HCT116 (cell line): ENCODE results near the gene WFDC6. TPM values are rescaled to one million over a fixed set of nuclear protein-coding genes. Genes with fewer than 3 reads are reported as not detected.

Source experiments
- ATAC-seq: fragments of 200-7000 bp; cut with Tn5 transposase; 2 replicates; pipeline ENCODE4 v1.9.1; 2020; ENCODE audit warnings: mild to moderate bottlenecking, moderate library complexity
- BruUV-seq: library from RNA; stranded (reverse); fragments of 400-500 nt; replicated peaks from 2 replicates; lab custom pipeline; 2021; lab: Mats Ljungman, UMichigan
- CTCF ChIA-PET: fragments of 300-600 bp; sonication (Branson Sonifier 250); formaldehyde crosslinking; loops from one replicate; lab custom pipeline; 2021; ENCODE audit warnings: antibody characterized with exemption; lab: Charles Lee
- POLR2A ChIA-PET: fragments of 300-600, 350-600 bp; sonication (Branson Sonifier 250); formaldehyde crosslinking; loops from one replicate; lab custom pipeline; 2021; ENCODE audit warnings: antibody characterized with exemption; lab: Charles Lee
- RAD21 ChIA-PET, 2 experiments: fragments of 300-600 bp; sonication (Branson Sonifier 250); formaldehyde crosslinking; loops; one replicate each; lab custom pipeline; 2023; ENCODE audit warnings: low total read pairs in 2 of 2; ENCODE audit not compliant: uncharacterized antibody in 2 of 2, unreplicated experiment in 2 of 2, low non-redundant PET in 1 of 2; lab: Charles Lee
- DNase-seq: peaks from one replicate; pipeline ENCODE4 v3.0.0-alpha.2; 2010; ENCODE audit warnings: low read depth, low spot score
- H2AFZ ChIP-seq: fragments of 200-600 bp; shearing (Covaris generic), sonication (generic); 2 replicates; pipeline ENCODE4 v1.6.1; 2017; ENCODE audit warnings: low read depth, mixed run types, mixed read lengths, antibody characterized with exemption, low read length; ENCODE audit not compliant: poor library complexity, severe bottlenecking
- H3K27ac ChIP-seq: 2 replicates; pipeline ENCODE4 v1.5.1; 2012; ENCODE audit warnings: low read depth, low read length
- H3K27me3 ChIP-seq: fragments of 200-600 bp; sonication (generic); 2 replicates; pipeline ENCODE4 v1.6.1; 2016; ENCODE audit warnings: mixed run types, low read length, mixed read lengths; ENCODE audit not compliant: insufficient read depth
- H3K36me3 ChIP-seq, 2 experiments: fragments of 200-500 bp in 1 of 2; fragments of 200-600 bp in 1 of 2; sonication (Bioruptor generic) in 1 of 2; sonication (generic) in 1 of 2; 2 replicates each; pipeline versions ENCODE4 v1.5.1 to v1.6.1; 2014 to 2016; ENCODE audit warnings: low read length in 2 of 2, inconsistent platforms in 1 of 2, mixed read lengths in 1 of 2, mixed run types in 1 of 2; ENCODE audit not compliant: insufficient read depth in 2 of 2, control insufficient read depth in 1 of 2
- H3K4me1 ChIP-seq, 2 experiments: fragments of 200-600 bp in 1 of 2; sonication (generic) in 1 of 2; 2 replicates each; pipeline versions ENCODE4 v1.5.1 to v1.6.1; 2012 to 2017; ENCODE audit warnings: low read length in 2 of 2, inconsistent platforms in 1 of 2, mild to moderate bottlenecking in 1 of 2, mixed read lengths in 1 of 2, mixed run types in 1 of 2, moderate library complexity in 1 of 2; ENCODE audit not compliant: insufficient read depth in 2 of 2, control insufficient read depth in 1 of 2
- H3K4me2 ChIP-seq: fragments of 200-600 bp; sonication (generic); 2 replicates; pipeline ENCODE4 v1.6.1; 2017; ENCODE audit warnings: mixed run types, low read length, mixed read lengths
- H3K4me3 ChIP-seq, 2 experiments: fragments of 200-600 bp in 1 of 2; sonication (generic) in 1 of 2; replicated peaks in 1 of 2; 2 replicates each; pipeline ENCODE4 v1.5.1; 2011 to 2016; ENCODE audit warnings: low read length in 2 of 2, control low read depth in 1 of 2, low read depth in 1 of 2, mild to moderate bottlenecking in 1 of 2, mixed read lengths in 1 of 2, mixed run types in 1 of 2
- H3K79me2 ChIP-seq: fragments of 200-600 bp; sonication (generic); 2 replicates; pipeline ENCODE4 v1.6.1; 2017; ENCODE audit warnings: mild to moderate bottlenecking, mixed run types, low read length, moderate library complexity, mixed read lengths; ENCODE audit not compliant: insufficient read depth
- H3K9ac ChIP-seq: fragments of 200-600 bp; sonication (generic); 2 replicates; pipeline ENCODE4 v1.6.1; 2016; ENCODE audit warnings: low read length, mixed read lengths
- H3K9me2 ChIP-seq: fragments of 200-600 bp; sonication (generic), shearing (Covaris generic); 2 replicates; pipeline ENCODE4 v1.6.1; 2017; ENCODE audit warnings: mixed run types, mild to moderate bottlenecking, moderate library complexity; ENCODE audit not compliant: insufficient read depth
- H3K9me3 ChIP-seq, 2 experiments: fragments of 200-500 bp in 1 of 2; fragments of 200-600 bp in 1 of 2; sonication (Bioruptor generic) in 1 of 2; sonication (generic) in 1 of 2; 2 replicates each; pipeline ENCODE4 v1.6.1; 2014 to 2017; ENCODE audit warnings: low read length in 2 of 2, mixed read lengths in 2 of 2, inconsistent platforms in 1 of 2, low read depth in 1 of 2, mild to moderate bottlenecking in 1 of 2, mixed run types in 1 of 2, moderate library complexity in 1 of 2; ENCODE audit not compliant: control insufficient read depth in 1 of 2, insufficient read depth in 1 of 2
- H4K20me1 ChIP-seq: fragments of 200-600 bp; sonication (generic), shearing (Covaris generic); 2 replicates; pipeline ENCODE4 v1.6.1; 2017; ENCODE audit warnings: mixed run types, mild to moderate bottlenecking, moderate library complexity; ENCODE audit not compliant: insufficient read depth
- CBX3 ChIP-seq: IDR thresholded peaks from 2 replicates; pipeline ENCODE4 v1.6.1; 2012; ENCODE audit warnings: low read depth
- CEBPB ChIP-seq: IDR thresholded peaks from 2 replicates; pipeline ENCODE4 v1.6.1; 2012; ENCODE audit warnings: low read depth
- EGR1 ChIP-seq: IDR thresholded peaks from 2 replicates; pipeline ENCODE4 v1.6.1; 2012; ENCODE audit warnings: low read depth
- EZH2 ChIP-seq: fragments of 200-600 bp; sonication (generic); IDR thresholded peaks from 2 replicates; pipeline ENCODE4 v1.6.1; 2017; ENCODE audit warnings: antibody characterized with exemption, mixed run types
- EZH2phosphoT487 ChIP-seq: fragments of 200-600 bp; IDR thresholded peaks from 2 replicates; pipeline ENCODE4 v1.6.1; 2018; ENCODE audit warnings: antibody characterized with exemption, borderline replicate concordance
- JUND ChIP-seq: IDR thresholded peaks from 2 replicates; pipeline ENCODE4 v1.6.1; 2012
- POLR2AphosphoS5 ChIP-seq: IDR thresholded peaks from 2 replicates; pipeline ENCODE4 v1.6.1; 2011; ENCODE audit warnings: mild to moderate bottlenecking, low read depth, low read length, moderate library complexity
- RAD21 ChIP-seq: IDR thresholded peaks from 2 replicates; pipeline ENCODE4 v1.6.1; 2012; ENCODE audit warnings: low read depth, mild to moderate bottlenecking
- SRF ChIP-seq: IDR thresholded peaks from 2 replicates; pipeline ENCODE4 v1.6.1; 2012; ENCODE audit warnings: low read depth
- intact Hi-C: fragments of 100-400 bp; cut with micrococcal nuclease; formaldehyde crosslinking; loops from 2 replicates; pipeline ENCODE4 v1.10.0; 2022
- total RNA-seq: library from RNA; stranded (reverse); gene quantifications from one replicate; pipeline ENCODE4 v1.2.1, GENCODE V29; 2021; ENCODE audit not compliant: unreplicated experiment
- TF ChIP-seq, protein P1 (sequence below): IDR thresholded peaks from 2 replicates; pipeline ENCODE4 v1.6.1; 2012
- TF ChIP-seq, protein P2 (sequence below), 3 experiments: fragments of 200-600 bp in 1 of 3; sonication (generic) in 1 of 3; IDR thresholded peaks in 2 of 3; conservative IDR thresholded peaks in 1 of 3; 2 replicates each; pipeline ENCODE4 v1.5.1; 2012 to 2017; ENCODE audit warnings: low read depth in 2 of 3, low read length in 2 of 3, antibody characterized with exemption in 1 of 3, borderline replicate concordance in 1 of 3, control low read depth in 1 of 3, mild to moderate bottlenecking in 1 of 3, mixed read lengths in 1 of 3, mixed run types in 1 of 3, moderate library complexity in 1 of 3; ENCODE audit not compliant: insufficient read depth in 1 of 3
- TF ChIP-seq, protein P3 (sequence below): IDR thresholded peaks from 2 replicates; pipeline ENCODE4 v1.6.1; 2011; ENCODE audit warnings: mild to moderate bottlenecking, low read length, moderate library complexity; ENCODE audit not compliant: insufficient replicate concordance; ENCODE audit errors: extremely low read depth
- TF ChIP-seq, protein P4 (sequence below): IDR thresholded peaks from 2 replicates; pipeline ENCODE4 v1.6.1; 2012; ENCODE audit warnings: low read depth

Gene WFDC6
- total RNA-seq, 1 experiment from 2014 or later, result not detected

DNA sequence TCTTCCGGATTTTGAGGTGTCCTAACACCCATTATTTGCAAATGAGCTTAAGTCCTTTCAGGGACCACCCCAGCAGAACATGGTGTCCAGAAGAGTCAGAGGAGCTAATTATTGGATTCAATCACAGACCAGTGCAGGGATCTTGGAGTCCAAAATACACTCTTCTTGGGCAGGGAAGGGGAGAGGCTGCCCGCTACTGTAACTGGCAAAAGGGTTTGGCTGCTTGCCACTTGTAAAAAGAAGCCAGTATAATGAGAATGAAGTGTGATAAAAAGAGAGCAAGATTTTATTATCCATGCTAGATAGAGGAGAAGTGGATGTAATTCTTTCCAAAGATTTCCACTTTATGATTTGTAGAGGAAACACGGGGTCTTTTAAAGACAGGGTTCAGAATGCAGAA lies 43.1 kb downstream of the WFDC6 start:
- intact Hi-C loops, result no loop called here
- no peaks in the 10 kb centered on the region for H3K9me2 ChIP-seq
- no peaks in the 10 kb centered on the region for H3K9me3 ChIP-seq
- RAD21 ChIA-PET, result no interaction called here
- H3K36me3 ChIP-seq, result no peaks in the 10 kb centered on the region
- H2AFZ ChIP-seq, result no peak overlapping the region
- POLR2A ChIA-PET, result no interaction called here
- CTCF ChIA-PET, result no interaction called here
- ATAC-seq, result no peak
- H3K4me1 ChIP-seq, result no peaks in the 10 kb centered on the region
- H3K9ac ChIP-seq, result no peak overlapping the region
- TF ChIP-seq, protein P1, sequence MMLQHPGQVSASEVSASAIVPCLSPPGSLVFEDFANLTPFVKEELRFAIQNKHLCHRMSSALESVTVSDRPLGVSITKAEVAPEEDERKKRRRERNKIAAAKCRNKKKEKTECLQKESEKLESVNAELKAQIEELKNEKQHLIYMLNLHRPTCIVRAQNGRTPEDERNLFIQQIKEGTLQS, result no peak
- TF ChIP-seq, protein P2, sequence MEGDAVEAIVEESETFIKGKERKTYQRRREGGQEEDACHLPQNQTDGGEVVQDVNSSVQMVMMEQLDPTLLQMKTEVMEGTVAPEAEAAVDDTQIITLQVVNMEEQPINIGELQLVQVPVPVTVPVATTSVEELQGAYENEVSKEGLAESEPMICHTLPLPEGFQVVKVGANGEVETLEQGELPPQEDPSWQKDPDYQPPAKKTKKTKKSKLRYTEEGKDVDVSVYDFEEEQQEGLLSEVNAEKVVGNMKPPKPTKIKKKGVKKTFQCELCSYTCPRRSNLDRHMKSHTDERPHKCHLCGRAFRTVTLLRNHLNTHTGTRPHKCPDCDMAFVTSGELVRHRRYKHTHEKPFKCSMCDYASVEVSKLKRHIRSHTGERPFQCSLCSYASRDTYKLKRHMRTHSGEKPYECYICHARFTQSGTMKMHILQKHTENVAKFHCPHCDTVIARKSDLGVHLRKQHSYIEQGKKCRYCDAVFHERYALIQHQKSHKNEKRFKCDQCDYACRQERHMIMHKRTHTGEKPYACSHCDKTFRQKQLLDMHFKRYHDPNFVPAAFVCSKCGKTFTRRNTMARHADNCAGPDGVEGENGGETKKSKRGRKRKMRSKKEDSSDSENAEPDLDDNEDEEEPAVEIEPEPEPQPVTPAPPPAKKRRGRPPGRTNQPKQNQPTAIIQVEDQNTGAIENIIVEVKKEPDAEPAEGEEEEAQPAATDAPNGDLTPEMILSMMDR (IDR thresholded peaks at IDR 0.05 in 2 of 3, conservative IDR thresholded peaks at IDR 0.05 in 1 of 3; ENCODE audit: borderline replicate concordance in 1 of 3, insufficient read depth in 1 of 3, low read depth in 2 of 3, low read length in 2 of 3), result no peak
- TF ChIP-seq CEBPB (no peak), JUND (no peak), EZH2phosphoT487 (no peak), EZH2 (no peak)
- TF ChIP-seq, all 23 proteins: peak for 0
- no peak overlapping the region for H3K4me2 ChIP-seq
- H3K79me2 ChIP-seq, result no peaks in the 10 kb centered on the region
- no peak overlapping the region for H3K27ac ChIP-seq
- BruUV-seq, result no TSS peak
- no peaks in the 10 kb centered on the region for H4K20me1 ChIP-seq
- DNase-seq, result no peak
- H3K27me3 ChIP-seq, result peaks cover 19% of the 10 kb centered on the region; the same call in 1 of the 2 replicates
- H3K4me3 ChIP-seq, result no peak overlapping the region

DNA sequence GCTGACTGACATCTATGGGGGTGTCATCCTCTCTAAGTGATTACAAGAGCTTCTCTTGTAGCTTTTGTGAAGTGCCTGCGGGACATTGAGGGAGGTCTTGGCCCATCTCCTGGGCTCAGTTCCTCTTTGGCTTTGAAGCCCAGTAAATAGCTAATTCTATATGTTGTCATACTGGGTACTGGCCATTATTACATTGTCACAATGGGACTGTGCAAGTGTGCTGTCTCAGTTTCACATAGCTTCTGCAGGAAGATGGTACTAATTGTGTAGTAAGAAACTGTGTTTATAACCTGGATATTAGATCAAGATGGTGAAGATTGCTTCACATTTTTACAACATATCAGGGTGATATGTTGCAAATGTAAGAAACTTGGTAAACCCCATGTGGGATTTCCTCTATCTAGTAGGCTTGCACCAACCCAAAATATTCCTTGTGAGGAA lies 43.8 kb downstream of the WFDC6 start:
- RAD21 ChIA-PET, result no interaction called here
- no peaks in the 10 kb centered on the region for H3K9me2 ChIP-seq
- no peak overlapping the region for H3K9ac ChIP-seq
- no peaks in the 10 kb centered on the region for H3K9me3 ChIP-seq
- CTCF ChIA-PET, result no interaction called here
- no peak overlapping the region for H3K27ac ChIP-seq
- no peaks in the 10 kb centered on the region for H3K36me3 ChIP-seq
- H2AFZ ChIP-seq, result no peak overlapping the region
- H3K27me3 ChIP-seq, result peaks cover 19% of the 10 kb centered on the region; the same call in 1 of the 2 replicates
- DNase-seq (no peak), ATAC-seq (no peak)
- no peaks in the 10 kb centered on the region for H3K4me1 ChIP-seq
- no peak overlapping the region for H3K4me3 ChIP-seq
- H3K4me2 ChIP-seq, result no peak overlapping the region
- no peaks in the 10 kb centered on the region for H4K20me1 ChIP-seq
- POLR2A ChIA-PET, result no interaction called here
- H3K79me2 ChIP-seq, result no peaks in the 10 kb centered on the region
- intact Hi-C loops, result loop anchor here (1.0 kb wide), 1 partner anchor 37 kb away; no protein-coding TSS in a partner anchor
- no TSS peak for BruUV-seq
- TF ChIP-seq POLR2AphosphoS5, result no peak
- TF ChIP-seq SRF, result no peak
- TF ChIP-seq, protein P3, sequence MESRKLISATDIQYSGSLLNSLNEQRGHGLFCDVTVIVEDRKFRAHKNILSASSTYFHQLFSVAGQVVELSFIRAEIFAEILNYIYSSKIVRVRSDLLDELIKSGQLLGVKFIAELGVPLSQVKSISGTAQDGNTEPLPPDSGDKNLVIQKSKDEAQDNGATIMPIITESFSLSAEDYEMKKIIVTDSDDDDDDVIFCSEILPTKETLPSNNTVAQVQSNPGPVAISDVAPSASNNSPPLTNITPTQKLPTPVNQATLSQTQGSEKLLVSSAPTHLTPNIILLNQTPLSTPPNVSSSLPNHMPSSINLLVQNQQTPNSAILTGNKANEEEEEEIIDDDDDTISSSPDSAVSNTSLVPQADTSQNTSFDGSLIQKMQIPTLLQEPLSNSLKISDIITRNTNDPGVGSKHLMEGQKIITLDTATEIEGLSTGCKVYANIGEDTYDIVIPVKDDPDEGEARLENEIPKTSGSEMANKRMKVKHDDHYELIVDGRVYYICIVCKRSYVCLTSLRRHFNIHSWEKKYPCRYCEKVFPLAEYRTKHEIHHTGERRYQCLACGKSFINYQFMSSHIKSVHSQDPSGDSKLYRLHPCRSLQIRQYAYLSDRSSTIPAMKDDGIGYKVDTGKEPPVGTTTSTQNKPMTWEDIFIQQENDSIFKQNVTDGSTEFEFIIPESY, result no peak
- TF ChIP-seq RAD21, result no peak
- TF ChIP-seq CBX3, result no peak
- TF ChIP-seq, protein P4, sequence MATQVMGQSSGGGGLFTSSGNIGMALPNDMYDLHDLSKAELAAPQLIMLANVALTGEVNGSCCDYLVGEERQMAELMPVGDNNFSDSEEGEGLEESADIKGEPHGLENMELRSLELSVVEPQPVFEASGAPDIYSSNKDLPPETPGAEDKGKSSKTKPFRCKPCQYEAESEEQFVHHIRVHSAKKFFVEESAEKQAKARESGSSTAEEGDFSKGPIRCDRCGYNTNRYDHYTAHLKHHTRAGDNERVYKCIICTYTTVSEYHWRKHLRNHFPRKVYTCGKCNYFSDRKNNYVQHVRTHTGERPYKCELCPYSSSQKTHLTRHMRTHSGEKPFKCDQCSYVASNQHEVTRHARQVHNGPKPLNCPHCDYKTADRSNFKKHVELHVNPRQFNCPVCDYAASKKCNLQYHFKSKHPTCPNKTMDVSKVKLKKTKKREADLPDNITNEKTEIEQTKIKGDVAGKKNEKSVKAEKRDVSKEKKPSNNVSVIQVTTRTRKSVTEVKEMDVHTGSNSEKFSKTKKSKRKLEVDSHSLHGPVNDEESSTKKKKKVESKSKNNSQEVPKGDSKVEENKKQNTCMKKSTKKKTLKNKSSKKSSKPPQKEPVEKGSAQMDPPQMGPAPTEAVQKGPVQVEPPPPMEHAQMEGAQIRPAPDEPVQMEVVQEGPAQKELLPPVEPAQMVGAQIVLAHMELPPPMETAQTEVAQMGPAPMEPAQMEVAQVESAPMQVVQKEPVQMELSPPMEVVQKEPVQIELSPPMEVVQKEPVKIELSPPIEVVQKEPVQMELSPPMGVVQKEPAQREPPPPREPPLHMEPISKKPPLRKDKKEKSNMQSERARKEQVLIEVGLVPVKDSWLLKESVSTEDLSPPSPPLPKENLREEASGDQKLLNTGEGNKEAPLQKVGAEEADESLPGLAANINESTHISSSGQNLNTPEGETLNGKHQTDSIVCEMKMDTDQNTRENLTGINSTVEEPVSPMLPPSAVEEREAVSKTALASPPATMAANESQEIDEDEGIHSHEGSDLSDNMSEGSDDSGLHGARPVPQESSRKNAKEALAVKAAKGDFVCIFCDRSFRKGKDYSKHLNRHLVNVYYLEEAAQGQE, result no peak
- TF ChIP-seq EGR1, result no peak
